HepG2 (cell line): ENCODE data around the gene ENPP7. TPM values are rescaled to one million over a fixed set of nuclear protein-coding genes. Genes with fewer than 3 reads are reported as not detected.

Source experiments
- ATAD3A ChIP-seq: sonication (generic); formaldehyde crosslinking; IDR thresholded peaks from 2 replicates; pipeline ENCODE4 v1.4.0; 2020; ENCODE audit warnings: missing genetic modification reagents
- ATM ChIP-seq: fragments of 450-650 bp; IDR thresholded peaks from 2 replicates; pipeline ENCODE4 v1.7.1; 2017; ENCODE audit warnings: mild to moderate bottlenecking, borderline replicate concordance
- CENPX ChIP-seq: sonication (generic); formaldehyde crosslinking; IDR thresholded peaks from 2 replicates; pipeline ENCODE4 v1.9.0; 2021; ENCODE audit warnings: mild to moderate bottlenecking, missing genetic modification reagents, moderate library complexity
- ELF3 ChIP-seq: IDR thresholded peaks from 2 replicates; pipeline ENCODE4 v1.6.1; 2016; ENCODE audit warnings: missing genetic modification reagents, missing compliant biosample characterization
- GTF2F1 ChIP-seq: fragments of 150-350 bp; IDR thresholded peaks from 2 replicates; pipeline ENCODE4 v1.6.1; 2014; ENCODE audit warnings: low read length
- HDAC2 ChIP-seq: sonication (generic); formaldehyde crosslinking; IDR thresholded peaks from 2 replicates; pipeline ENCODE4 v1.4.0; 2020; ENCODE audit warnings: missing genetic modification reagents
- HNRNPLL ChIP-seq: fragments of 200-400 bp; formaldehyde crosslinking; IDR thresholded peaks from 2 replicates; pipeline ENCODE4 v1.6.1; 2017; ENCODE audit warnings: mild to moderate bottlenecking, low read depth, low read length; ENCODE audit not compliant: poor library complexity, severe bottlenecking
- KAT8 ChIP-seq: IDR thresholded peaks from 2 replicates; pipeline ENCODE4 v1.6.1; 2016; ENCODE audit warnings: missing genetic modification reagents, missing compliant biosample characterization
- MEIS2 ChIP-seq: sonication (generic); formaldehyde crosslinking; IDR thresholded peaks from 2 replicates; pipeline ENCODE4 v1.9.0; 2021; ENCODE audit warnings: mild to moderate bottlenecking, missing genetic modification reagents
- NFE2L1 ChIP-seq: sonication (generic); formaldehyde crosslinking; IDR thresholded peaks from 2 replicates; pipeline ENCODE4 v1.4.0; 2020; ENCODE audit warnings: missing genetic modification reagents, mild to moderate bottlenecking, borderline replicate concordance
- PCBP1 ChIP-seq: fragments of 200-400 bp; formaldehyde crosslinking; IDR thresholded peaks from 2 replicates; pipeline ENCODE4 v1.6.1; 2017; ENCODE audit warnings: mild to moderate bottlenecking, low read depth, low read length, borderline replicate concordance
- SNAPC2 ChIP-seq: sonication (generic); formaldehyde crosslinking; IDR thresholded peaks from 2 replicates; pipeline ENCODE4 v1.8.1; 2022; ENCODE audit warnings: mild to moderate bottlenecking, missing genetic modification reagents
- SP2 ChIP-seq: sonication (generic); formaldehyde crosslinking; IDR thresholded peaks from 2 replicates; pipeline ENCODE4 v1.5.1; 2020; ENCODE audit warnings: mild to moderate bottlenecking, missing genetic modification reagents
- YEATS2 ChIP-seq: sonication (generic); formaldehyde crosslinking; IDR thresholded peaks from 2 replicates; pipeline ENCODE4 v1.4.0; 2020; ENCODE audit warnings: missing genetic modification reagents, borderline replicate concordance
- ZC3H4 ChIP-seq: sonication (generic); formaldehyde crosslinking; IDR thresholded peaks from 2 replicates; pipeline ENCODE4 v1.4.0; 2020; ENCODE audit warnings: missing genetic modification reagents, borderline replicate concordance
- ZNF121 ChIP-seq: sonication (generic); formaldehyde crosslinking; IDR thresholded peaks from 2 replicates; pipeline ENCODE4 v1.5.0; 2020; ENCODE audit warnings: mild to moderate bottlenecking, missing genetic modification reagents
- ZNF3 ChIP-seq: IDR thresholded peaks from 2 replicates; pipeline ENCODE4 v1.7.0; 2017; ENCODE audit warnings: inconsistent platforms
- ZNF335 ChIP-seq: sonication (generic); formaldehyde crosslinking; IDR thresholded peaks from 2 replicates; pipeline ENCODE4 v1.4.0; 2020; ENCODE audit warnings: missing genetic modification reagents
- polyA plus RNA-seq, 8 experiments: library from polyadenylated mRNA; depleted of rRNA in 3 of 8; stranded (reverse) in 7 of 8; unstranded in 1 of 8; fragments of >200 nt; fragmentation: Illumina TruSeq in 4 of 8; extraction: Trizol in 4 of 8; gene quantifications; 2 replicates each; pipeline versions ENCODE4 v1.2.1 to v1.2.3, GENCODE V29; 2011 to 2016; ENCODE audit warnings: low read depth in 4 of 8, missing spikeins in 1 of 8, mixed read lengths in 1 of 8; ENCODE audit not compliant: insufficient read depth in 1 of 8
- total RNA-seq, 5 experiments: library from RNA; depleted of rRNA; stranded (reverse); fragments of >200 nt; fragmentation: Illumina TruSeq; extraction: Trizol; gene quantifications; 2 replicates each; pipeline ENCODE4 v1.2.3, GENCODE V29; 2016; ENCODE audit warnings: low read depth in 1 of 5
- TF ChIP-seq, protein P1 (sequence below): IDR thresholded peaks from 2 replicates; pipeline ENCODE4 v1.6.1; 2016; ENCODE audit warnings: control low read depth
- TF ChIP-seq, protein P2 (sequence below): sonication (generic); formaldehyde crosslinking; IDR thresholded peaks from 2 replicates; pipeline ENCODE4 v1.5.0; 2020; ENCODE audit warnings: missing genetic modification reagents
- TF ChIP-seq, protein P3 (sequence below): sonication (generic); formaldehyde crosslinking; IDR thresholded peaks from 2 replicates; pipeline ENCODE4 v1.5.1; 2020; ENCODE audit warnings: missing genetic modification reagents, mild to moderate bottlenecking, borderline replicate concordance
- TF ChIP-seq, protein P4 (sequence below): sonication (generic); formaldehyde crosslinking; IDR thresholded peaks from 2 replicates; pipeline ENCODE4 v1.4.0; 2020; ENCODE audit warnings: missing genetic modification reagents

ENPP7 gene
- total and polyA plus RNA-seq, 2 of the 13 experiments (the other 11 are each of a cell fraction or from before 2014, with no cell fraction given), result 1.1 to 2.2 TPM

DNA sequence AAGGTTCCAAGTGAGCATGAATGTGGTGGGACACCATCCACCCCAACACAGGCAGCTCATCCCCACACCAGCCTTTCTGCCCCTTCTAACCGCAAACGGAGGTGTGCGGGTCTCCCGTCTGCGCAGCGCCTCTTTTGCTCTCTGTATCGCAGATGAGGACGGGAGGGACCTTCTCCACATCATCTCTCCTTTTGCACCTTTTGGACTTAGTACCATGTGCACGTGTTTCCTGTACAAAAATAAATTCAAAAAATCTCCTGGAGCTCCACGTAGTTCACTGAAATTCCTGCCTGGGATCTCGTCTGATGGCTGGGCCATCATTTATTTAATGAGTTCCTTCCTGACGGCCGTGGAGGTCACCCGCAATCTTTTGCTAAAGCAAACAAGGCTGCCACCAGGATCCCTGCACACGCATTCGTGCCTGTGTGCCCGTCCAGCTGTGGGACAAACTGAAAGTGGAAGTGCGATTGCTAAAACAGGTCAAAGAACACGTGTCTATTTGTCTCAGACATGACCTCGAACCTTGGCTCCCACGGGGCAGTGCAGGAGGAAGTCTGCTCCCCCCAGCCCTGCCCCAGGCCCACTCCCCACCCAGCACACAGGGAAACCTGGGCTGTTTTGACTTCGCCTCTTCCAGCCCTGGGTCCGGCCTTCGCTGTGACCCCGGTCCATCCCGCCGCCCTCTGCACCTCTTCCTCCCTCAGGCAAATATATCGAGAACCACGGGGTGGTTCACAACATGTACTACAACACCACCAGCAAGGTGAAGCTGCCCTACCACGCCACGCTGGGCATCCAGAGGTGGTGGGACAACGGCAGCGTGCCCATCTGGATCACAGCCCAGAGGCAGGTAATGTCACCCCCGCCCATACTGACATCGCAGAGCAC is 2.3 kb downstream of the ENPP7 start (continued):
- TF ChIP-seq, protein P1, sequence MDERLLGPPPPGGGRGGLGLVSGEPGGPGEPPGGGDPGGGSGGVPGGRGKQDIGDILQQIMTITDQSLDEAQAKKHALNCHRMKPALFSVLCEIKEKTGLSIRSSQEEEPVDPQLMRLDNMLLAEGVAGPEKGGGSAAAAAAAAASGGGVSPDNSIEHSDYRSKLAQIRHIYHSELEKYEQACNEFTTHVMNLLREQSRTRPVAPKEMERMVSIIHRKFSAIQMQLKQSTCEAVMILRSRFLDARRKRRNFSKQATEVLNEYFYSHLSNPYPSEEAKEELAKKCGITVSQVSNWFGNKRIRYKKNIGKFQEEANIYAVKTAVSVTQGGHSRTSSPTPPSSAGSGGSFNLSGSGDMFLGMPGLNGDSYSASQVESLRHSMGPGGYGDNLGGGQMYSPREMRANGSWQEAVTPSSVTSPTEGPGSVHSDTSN, result no peak
- TF ChIP-seq, protein P2, sequence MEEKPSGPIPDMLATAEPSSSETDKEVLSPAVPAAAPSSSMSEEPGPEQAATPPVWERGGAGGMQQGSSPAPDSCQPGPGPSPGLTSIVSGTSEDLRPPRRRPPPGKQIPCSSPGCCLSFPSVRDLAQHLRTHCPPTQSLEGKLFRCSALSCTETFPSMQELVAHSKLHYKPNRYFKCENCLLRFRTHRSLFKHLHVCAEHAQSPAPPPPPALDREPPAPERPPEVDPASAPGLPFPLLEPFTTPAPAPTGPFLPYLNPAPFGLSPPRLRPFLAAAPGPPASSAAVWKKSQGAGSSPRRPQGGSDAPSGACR (CRISPR knock-in tag), result 0 out of 2 replicates have a peak, but pooled peaks have one; percentile 37
- TF ChIP-seq HDAC2 (CRISPR knock-in tag) (peak; percentile 91), ATAD3A (CRISPR knock-in tag) (0 out of 2 replicates have a peak, but pooled peaks have one; percentile 16), ZNF3 (CRISPR knock-in tag) (no peak), MEIS2 (CRISPR knock-in tag) (no peak), ZNF121 (CRISPR knock-in tag) (no peak), ELF3 (CRISPR knock-in tag) (peak; percentile 58), ZC3H4 (no peak), YEATS2 (peak; percentile 41; the same call in 1 of the 2 replicates), KAT8 (peak; percentile 69), GTF2F1 (no peak), NFE2L1 (CRISPR knock-in tag) (no peak), PCBP1 (no peak), ZNF335 (no peak), SNAPC2 (CRISPR knock-in tag) (peak; percentile 80; the same call in 1 of the 2 replicates), HNRNPLL (no peak), CENPX (no peak), SP2 (no peak), ATM (no peak)
- TF ChIP-seq, protein P3, sequence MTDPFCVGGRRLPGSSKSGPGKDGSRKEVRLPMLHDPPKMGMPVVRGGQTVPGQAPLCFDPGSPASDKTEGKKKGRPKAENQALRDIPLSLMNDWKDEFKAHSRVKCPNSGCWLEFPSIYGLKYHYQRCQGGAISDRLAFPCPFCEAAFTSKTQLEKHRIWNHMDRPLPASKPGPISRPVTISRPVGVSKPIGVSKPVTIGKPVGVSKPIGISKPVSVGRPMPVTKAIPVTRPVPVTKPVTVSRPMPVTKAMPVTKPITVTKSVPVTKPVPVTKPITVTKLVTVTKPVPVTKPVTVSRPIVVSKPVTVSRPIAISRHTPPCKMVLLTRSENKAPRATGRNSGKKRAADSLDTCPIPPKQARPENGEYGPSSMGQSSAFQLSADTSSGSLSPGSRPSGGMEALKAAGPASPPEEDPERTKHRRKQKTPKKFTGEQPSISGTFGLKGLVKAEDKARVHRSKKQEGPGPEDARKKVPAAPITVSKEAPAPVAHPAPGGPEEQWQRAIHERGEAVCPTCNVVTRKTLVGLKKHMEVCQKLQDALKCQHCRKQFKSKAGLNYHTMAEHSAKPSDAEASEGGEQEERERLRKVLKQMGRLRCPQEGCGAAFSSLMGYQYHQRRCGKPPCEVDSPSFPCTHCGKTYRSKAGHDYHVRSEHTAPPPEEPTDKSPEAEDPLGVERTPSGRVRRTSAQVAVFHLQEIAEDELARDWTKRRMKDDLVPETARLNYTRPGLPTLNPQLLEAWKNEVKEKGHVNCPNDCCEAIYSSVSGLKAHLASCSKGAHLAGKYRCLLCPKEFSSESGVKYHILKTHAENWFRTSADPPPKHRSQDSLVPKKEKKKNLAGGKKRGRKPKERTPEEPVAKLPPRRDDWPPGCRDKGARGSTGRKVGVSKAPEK (CRISPR knock-in tag), result peak; percentile 54; the same call in 1 of the 2 replicates
- TF ChIP-seq, protein P4, sequence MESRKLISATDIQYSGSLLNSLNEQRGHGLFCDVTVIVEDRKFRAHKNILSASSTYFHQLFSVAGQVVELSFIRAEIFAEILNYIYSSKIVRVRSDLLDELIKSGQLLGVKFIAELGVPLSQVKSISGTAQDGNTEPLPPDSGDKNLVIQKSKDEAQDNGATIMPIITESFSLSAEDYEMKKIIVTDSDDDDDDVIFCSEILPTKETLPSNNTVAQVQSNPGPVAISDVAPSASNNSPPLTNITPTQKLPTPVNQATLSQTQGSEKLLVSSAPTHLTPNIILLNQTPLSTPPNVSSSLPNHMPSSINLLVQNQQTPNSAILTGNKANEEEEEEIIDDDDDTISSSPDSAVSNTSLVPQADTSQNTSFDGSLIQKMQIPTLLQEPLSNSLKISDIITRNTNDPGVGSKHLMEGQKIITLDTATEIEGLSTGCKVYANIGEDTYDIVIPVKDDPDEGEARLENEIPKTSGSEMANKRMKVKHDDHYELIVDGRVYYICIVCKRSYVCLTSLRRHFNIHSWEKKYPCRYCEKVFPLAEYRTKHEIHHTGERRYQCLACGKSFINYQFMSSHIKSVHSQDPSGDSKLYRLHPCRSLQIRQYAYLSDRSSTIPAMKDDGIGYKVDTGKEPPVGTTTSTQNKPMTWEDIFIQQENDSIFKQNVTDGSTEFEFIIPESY (CRISPR knock-in tag), result peak; percentile 95
